Measurements from ENCODE around the gene ZSCAN16.

DNA sequence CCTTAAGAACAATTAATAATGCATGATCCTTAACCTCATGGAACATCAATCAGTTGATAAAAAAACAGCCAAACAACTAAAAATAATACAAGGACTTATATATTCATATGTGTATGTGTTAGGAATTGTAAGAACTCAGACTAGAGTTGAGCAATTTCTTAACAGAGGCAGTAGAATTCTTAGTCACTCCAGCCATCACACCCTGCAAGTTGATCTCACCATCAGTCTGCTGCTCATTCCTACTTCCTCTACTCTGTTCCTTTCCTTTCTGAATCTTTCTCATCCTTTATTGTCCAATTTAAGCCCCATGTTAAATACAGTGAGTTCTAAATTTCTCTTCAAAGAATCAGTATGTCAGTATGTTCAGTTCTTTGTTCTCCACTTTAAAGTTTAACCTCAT lies 41.5 kb upstream of the ZSCAN16 start:
- TF ChIP-seq GABPA (IDR thresholded peaks at IDR 0.05; ENCODE audit: low read depth) (no peak), CREM (IDR thresholded peaks at IDR 0.05; ENCODE audit: low read depth) (no peak), SMC3 (IDR thresholded peaks at IDR 0.05; ENCODE audit: borderline replicate concordance, low read length) (no peak), IKZF1 (conservative IDR thresholded peaks at IDR 0.05) (no peak), POLR2A (IDR thresholded peaks at IDR 0.05; ENCODE audit: low read depth, low read length) (no peak), SIX5 (IDR thresholded peaks at IDR 0.05; ENCODE audit: low read depth, low read length, severe bottlenecking) (no peak), SMARCA5 (IDR thresholded peaks at IDR 0.05) (no peak), NBN (IDR thresholded peaks at IDR 0.05) (no peak)
- TF ChIP-seq, protein P1, sequence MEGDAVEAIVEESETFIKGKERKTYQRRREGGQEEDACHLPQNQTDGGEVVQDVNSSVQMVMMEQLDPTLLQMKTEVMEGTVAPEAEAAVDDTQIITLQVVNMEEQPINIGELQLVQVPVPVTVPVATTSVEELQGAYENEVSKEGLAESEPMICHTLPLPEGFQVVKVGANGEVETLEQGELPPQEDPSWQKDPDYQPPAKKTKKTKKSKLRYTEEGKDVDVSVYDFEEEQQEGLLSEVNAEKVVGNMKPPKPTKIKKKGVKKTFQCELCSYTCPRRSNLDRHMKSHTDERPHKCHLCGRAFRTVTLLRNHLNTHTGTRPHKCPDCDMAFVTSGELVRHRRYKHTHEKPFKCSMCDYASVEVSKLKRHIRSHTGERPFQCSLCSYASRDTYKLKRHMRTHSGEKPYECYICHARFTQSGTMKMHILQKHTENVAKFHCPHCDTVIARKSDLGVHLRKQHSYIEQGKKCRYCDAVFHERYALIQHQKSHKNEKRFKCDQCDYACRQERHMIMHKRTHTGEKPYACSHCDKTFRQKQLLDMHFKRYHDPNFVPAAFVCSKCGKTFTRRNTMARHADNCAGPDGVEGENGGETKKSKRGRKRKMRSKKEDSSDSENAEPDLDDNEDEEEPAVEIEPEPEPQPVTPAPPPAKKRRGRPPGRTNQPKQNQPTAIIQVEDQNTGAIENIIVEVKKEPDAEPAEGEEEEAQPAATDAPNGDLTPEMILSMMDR (IDR thresholded peaks at IDR 0.05 in 2 of 3, conservative IDR thresholded peaks at IDR 0.05 in 1 of 3; ENCODE audit: control insufficient read depth in 2 of 3, extremely low read depth in 1 of 3, insufficient read depth in 1 of 3, low read depth in 3 of 3, low read length in 3 of 3), result no peak

Measured in GM12878 (cell line).